Frontal cortex (tissue), 4 donors: Measurements from ENCODE around the gene BOLA2. TPM values are rescaled to one million over a fixed set of nuclear protein-coding genes. Genes with fewer than 3 reads are reported as not detected.
"Not testable (repeated sequence)": the region's sequence is repeated elsewhere in the genome, so short reads cannot be mapped to it uniquely, and the experiment has no call there.

ENCODE experiments used
- DNase-seq, 2 donors: peaks; one replicate each; pipeline ENCODE4 v3.0.0; 2012; ENCODE audit warnings: low spot score in 2 of 2
- FAIRE-seq: peaks from 2 replicates; lab custom pipeline; 2012; peaks lifted over from hg19 to GRCh38; lab: Jason Lieb, UNC
- total RNA-seq: library from RNA; depleted of rRNA; stranded (reverse); fragments of >200 nt; gene quantifications from one replicate; pipeline ENCODE4 v1.2.3, GENCODE V29; 2014
- donor health status: control.
- donor health status: control.
- donor health status: control.

BOLA2 gene
- total RNA-seq, result 51.8 TPM

DNA sequence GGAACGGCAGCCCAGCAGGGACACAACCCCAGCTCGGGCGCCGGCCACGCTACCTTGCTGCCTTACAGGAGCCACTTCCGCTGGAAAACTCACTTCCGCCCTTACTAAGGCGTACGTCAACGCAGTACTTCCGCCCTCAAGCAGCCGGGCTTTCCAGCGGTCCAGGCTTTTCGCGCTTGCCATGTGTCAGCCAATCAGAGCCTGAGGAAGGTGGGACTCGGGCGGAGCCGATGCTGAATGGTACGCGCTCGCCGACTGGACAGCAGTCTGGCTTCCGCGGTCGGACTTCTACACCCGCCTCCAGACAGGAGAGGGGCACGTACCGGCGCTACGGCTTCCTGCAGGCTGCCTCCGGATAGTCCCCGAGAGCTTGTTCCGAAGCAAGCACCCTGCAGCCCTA lies at the start of gene BOLA2, which contains the start of gene SLX1B:
Gene BOLA2, minus strand, starts transcription at position 83 of the 400 bp plus-strand sequence. CDS start 98 bp downstream, outside the sequence.
Gene SLX1B, plus strand, starts transcription at position 265 of the 400 bp plus-strand sequence.
- DNase-seq, result not testable (repeated sequence)
- peak; percentile 89 for FAIRE-seq

DNA sequence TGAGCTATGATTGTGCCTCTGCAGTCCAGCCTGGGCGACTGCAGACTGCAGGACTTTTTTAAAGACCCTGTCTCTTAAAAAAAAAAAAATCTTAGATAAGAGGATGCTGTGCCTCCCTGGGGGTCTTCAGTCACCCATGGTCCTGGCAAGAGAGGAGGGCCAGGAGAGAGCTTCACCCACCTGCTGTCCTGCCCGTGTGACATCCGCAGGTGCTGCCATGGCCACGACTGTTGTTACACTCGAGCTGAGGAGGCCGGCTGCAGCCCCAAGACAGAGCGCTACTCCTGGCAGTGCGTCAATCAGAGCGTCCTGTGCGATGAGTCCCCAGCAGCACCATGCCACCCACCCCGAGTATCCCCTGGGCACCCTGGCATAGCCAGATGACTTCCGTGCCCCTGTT lies 28.1 kb upstream of the BOLA2 start:
- FAIRE-seq, result not testable (repeated sequence)

DNA sequence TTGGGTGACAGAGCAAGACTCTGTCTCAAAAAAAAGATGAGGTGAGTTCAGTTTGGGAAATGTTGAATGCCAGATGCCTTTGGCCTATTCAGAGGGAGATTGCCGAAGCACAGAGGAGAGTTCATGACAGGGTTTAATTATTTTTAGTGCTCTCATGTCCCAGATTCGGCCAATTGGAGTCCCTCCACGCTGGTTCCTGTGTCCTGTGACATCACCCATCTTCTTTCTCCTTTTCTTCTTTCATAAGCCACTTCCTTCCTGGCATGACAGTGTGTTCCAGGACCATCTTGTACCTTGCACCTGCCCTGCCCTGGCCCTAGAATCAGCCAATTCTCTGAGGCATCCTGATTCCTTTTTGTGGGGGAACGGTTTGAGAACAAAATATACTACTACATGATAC lies 17.9 kb upstream of the BOLA2 start:
- DNase-seq, FAIRE-seq: not testable (repeated sequence)

More for the DNA sequence above, 28.1 kb upstream of the BOLA2 start:
- DNase-seq, result not testable (repeated sequence)

DNA sequence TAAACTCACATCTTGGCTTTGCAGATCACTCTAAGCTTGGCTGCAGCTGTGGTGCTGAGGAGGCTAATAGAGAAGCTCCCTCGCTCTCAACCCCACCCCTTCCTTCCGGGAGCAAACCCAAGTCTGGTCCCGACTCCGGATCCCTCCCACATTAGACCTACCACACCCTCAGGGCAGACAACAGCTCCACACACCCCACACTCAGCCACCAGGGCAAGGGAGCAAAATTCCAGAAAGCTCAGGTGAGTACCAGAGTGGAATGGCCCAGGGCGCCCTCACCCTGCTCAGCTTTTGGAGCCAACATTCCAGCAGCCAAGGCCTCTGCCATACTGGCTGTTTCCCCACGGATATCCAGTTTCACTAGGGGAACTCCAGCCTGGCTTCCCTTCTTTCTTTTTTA lies 15.5 kb upstream of the BOLA2 start:
- not testable (repeated sequence) for DNase-seq, FAIRE-seq

DNA sequence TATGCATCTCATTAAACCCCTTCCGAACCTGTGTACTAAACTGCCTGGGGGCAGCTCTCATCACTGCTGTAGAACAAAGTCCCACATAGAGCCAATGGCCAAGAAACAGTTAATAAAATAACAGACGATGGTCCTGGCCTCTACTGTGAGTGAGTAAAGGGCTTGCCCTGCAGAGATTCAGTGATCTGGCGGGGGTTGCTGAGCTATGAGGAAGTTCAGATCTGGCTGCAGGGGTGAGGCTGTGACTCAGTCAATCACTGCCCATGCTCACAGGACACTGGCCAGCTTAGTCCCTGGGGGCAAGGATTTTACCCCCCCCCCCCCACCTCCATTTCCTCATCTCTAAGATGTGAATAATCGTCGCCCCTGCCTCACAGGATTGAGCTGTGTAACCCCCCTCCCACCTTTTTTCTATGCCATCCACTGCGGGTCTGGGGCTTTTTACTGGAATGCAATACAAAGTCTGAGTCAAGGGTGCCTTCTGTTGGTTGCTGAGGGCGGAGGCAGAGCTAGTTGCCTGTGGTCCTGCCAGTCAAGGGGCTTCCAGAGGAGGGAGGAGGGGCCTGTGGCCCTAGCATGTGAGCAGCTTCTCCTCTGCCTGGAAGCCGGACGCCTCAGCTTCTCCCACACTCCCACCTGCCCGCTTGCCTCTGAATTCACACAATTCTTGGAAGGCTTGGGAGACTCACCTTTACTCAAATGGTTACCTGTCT lies 13.7 kb upstream of the BOLA2 start:
- DNase-seq, FAIRE-seq: not testable (repeated sequence)

- DNase-seq, FAIRE-seq: not testable (repeated sequence)
Observed at GRCh38 chr16:29466904-29467303, 12.8 kb upstream of the BOLA2 start.

DNA sequence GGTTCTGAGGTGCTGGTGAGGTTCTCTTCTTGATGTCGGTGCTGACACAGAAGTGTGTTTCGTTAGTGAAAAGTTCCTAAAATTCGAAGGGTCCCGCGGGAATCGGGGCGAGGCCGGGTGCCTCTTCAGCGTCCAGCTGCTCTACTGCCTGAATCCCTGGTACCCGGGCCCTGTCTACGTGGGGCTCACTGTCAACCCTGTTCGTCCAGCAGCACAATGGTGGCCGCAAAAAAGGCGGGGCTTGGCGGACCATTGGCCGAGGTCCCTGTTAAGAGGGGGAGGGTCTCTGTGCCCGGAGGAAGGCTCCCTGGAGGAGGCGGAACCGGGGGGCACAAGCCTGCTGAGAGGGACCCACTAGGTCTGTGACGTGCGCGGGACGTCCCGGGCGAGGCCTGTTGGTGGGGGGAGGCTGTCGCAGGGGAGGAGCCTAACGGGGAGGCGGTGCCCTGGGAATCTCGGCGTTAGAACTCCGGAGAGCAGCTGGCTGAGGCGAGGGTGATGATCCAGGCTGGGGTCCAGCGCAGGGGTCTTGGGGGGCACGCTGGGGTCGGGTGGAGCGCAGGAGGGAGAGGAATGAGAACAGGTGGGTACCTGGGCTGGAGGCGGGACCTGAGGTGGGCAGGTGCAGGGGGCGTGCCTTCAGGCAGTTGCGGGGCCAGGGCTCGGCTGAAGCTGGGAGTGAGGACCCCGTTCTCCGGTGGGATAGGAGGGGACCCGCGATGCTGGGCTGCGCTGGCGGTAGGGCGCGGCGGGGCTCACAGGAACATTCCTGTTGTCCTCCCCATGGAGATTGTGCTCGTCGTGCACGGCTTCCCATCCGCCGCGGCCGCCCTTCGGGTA lies 12.1 kb upstream of the BOLA2 start:
- not testable (repeated sequence) for DNase-seq, FAIRE-seq

GRCh38 chr16:29460647-29461030 lies 6.5 kb upstream of the BOLA2 start:
- FAIRE-seq, DNase-seq: not testable (repeated sequence)

DNA sequence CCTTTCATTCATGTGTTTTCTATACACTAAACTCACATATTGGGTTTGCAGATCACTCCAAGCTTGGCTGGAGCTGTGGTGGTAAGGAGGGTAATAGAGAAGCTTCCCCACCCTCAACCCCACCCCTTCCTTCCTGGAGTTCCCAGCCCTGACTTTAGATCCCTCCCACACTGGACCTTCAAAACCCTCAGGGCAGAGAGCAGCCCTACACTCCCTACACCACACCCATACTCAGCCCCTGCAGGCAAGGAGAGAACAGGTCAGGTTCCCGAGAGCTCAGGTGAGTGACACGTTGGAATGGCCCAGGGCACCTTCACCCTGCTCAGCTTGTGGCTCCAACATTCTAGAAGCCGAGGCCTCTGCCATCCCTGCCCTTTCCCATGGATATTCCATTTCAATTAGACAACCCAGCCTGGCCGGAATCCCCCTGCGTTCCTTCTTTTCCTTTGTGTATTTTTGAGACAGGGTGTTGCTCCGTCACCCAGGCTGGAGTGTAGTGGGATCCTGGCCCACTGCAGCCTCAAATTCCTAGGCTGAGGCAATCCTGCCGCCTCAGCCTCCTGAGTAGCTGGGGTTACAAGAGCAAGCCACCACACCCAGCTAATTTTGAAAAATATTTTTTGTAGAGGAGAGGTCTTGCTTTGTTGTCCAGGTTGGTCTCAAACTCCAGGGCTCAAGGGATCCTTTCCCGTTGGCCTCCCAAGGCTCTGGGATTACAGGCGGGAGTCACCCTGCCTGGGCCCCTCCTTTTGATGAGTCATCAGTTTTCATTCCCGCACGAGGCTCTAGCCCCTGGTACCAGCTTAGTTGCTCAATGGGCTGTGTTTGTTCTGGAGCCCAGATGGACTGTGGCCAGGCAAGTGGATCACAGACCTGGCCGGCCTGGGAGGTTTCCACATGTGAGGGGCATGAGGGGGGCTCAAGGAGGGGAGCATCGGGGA lies 5.8 kb upstream of the BOLA2 start, which contains the start of gene SULT1A4:
Gene SULT1A4, plus strand, starts transcription at position 208 of the 941 bp plus-strand sequence. CDS start 1,473 bp downstream, outside the sequence.
- not testable (repeated sequence) for FAIRE-seq, DNase-seq

GRCh38 chr16:29457660-29458059 lies 3.5 kb upstream of the BOLA2 start:
- not testable (repeated sequence) for DNase-seq, FAIRE-seq

- not testable (repeated sequence) for FAIRE-seq, DNase-seq
Observed at GRCh38 chr16:29454828-29455227, 677 bp upstream of the BOLA2 start.

DNA sequence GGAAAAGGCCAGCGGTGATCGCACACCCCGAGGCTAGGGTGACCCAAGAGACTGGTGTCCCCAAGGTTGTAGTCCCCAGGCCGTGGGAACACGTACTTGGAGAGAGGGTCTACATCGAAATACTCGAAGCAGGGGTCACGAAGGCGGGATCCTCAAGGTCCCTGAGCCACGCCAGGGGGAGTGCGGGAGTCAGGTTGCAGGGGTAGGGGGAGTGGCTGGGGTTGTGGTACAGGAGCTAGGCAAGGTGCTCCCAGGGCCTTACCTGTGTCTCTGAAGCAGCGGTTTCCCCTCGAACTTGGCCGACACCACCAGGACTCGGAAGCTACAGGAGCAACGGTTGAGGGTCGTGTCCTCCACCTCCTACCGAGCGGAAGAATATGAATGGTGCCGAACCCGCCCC lies 397 bp downstream of the BOLA2 start:
- DNase-seq, FAIRE-seq: not testable (repeated sequence)

- FAIRE-seq, DNase-seq: not testable (repeated sequence)
Observed at GRCh38 chr16:29425390-29425789, 28.8 kb downstream of the BOLA2 start.

- not testable (repeated sequence) for FAIRE-seq, DNase-seq
Observed at GRCh38 chr16:29423587-29423986, 30.6 kb downstream of the BOLA2 start.

DNA sequence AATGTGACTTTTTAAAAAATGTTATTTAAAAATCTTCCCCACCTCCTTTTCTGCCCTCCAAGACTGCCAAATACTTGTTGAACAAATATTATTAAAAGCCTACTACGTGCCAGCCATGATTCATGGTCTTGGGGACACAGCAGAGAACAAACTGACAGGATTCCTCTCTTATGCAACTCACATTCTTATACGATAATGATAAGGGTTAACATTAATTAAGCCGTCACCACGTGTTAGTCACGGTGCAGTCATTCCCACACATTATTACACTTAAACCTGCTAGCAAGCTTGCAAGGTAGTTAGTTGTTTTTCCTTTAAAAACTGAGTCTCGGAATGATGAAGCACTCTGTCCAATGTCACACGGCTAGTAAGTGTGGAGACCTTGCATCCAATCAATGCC lies 48.9 kb downstream of the BOLA2 start:
- not testable (repeated sequence) for FAIRE-seq

More for the DNA sequence above, 48.9 kb downstream of the BOLA2 start:
- not testable (repeated sequence) for DNase-seq
